MCF 10A (cell line): Measurements from ENCODE around the gene GJA4. TPM values are rescaled to one million over a fixed set of nuclear protein-coding genes. Genes with fewer than 3 reads are reported as not detected.

ENCODE experiments used
- BruUV-seq: library from RNA; stranded (reverse); fragments of 400-500 nt; replicated peaks from 2 replicates; lab custom pipeline; 2021; lab: Mats Ljungman, UMichigan
- CTCF ChIA-PET: fragments of 300-600 bp; sonication (Branson Sonifier 250); formaldehyde crosslinking; extraction: SDS; loops from one replicate; lab custom pipeline; 2021; ENCODE audit warnings: antibody characterized with exemption, inconsistent platforms; lab: Yijun Ruan, JAX
- POLR2A ChIA-PET: fragments of 300-600, 350-650 bp; sonication (Branson Sonifier 250); formaldehyde crosslinking; extraction: SDS; loops from one replicate; lab custom pipeline; 2020; ENCODE audit warnings: antibody characterized with exemption, inconsistent platforms; lab: Yijun Ruan, JAX
- DNase-seq: peaks from one replicate; pipeline ENCODE4 v3.0.0-alpha.2; 2018; ENCODE audit not compliant: unreplicated experiment
- H3K27ac Mint-ChIP-seq: one replicate; pipeline ENCODE4 v1.8.0; 2022; ENCODE audit warnings: mild to moderate bottlenecking, low read depth, mixed read lengths; ENCODE audit not compliant: unreplicated experiment
- H3K27me3 Mint-ChIP-seq: one replicate; pipeline ENCODE4 v1.8.0; 2022; ENCODE audit warnings: mixed read lengths; ENCODE audit not compliant: insufficient read depth, unreplicated experiment
- H3K36me3 Mint-ChIP-seq: one replicate; pipeline ENCODE4 v1.8.0; 2022; ENCODE audit warnings: mild to moderate bottlenecking, moderate library complexity, mixed read lengths; ENCODE audit not compliant: insufficient read depth, unreplicated experiment
- H3K4me1 Mint-ChIP-seq: one replicate; pipeline ENCODE4 v1.8.0; 2022; ENCODE audit warnings: mixed read lengths; ENCODE audit not compliant: insufficient read depth, unreplicated experiment
- H3K4me3 Mint-ChIP-seq: one replicate; pipeline ENCODE4 v1.8.0; 2022; ENCODE audit warnings: mild to moderate bottlenecking, moderate library complexity, mixed read lengths; ENCODE audit not compliant: unreplicated experiment
- H3K9me3 Mint-ChIP-seq: one replicate; pipeline ENCODE4 v1.8.0; 2022; ENCODE audit warnings: mixed read lengths; ENCODE audit not compliant: unreplicated experiment
- intact Hi-C: fragments of 100-400 bp; cut with micrococcal nuclease; formaldehyde crosslinking; loops from 2 replicates; pipeline ENCODE4 v1.14.1; 2022
- total RNA-seq: library from RNA; stranded (reverse); gene quantifications from 2 replicates; pipeline ENCODE4 v1.2.3, GENCODE V29; 2022
- TF ChIP-seq, protein P1 (sequence below): fragments of 200-600 bp; IDR thresholded peaks from one replicate; pipeline ENCODE4 v1.8.0; 2022; ENCODE audit warnings: antibody characterized with exemption, mild to moderate bottlenecking; ENCODE audit not compliant: unreplicated experiment

Gene GJA4
- total RNA-seq, 1 experiment from 2014 or later, result not detected

DNA sequence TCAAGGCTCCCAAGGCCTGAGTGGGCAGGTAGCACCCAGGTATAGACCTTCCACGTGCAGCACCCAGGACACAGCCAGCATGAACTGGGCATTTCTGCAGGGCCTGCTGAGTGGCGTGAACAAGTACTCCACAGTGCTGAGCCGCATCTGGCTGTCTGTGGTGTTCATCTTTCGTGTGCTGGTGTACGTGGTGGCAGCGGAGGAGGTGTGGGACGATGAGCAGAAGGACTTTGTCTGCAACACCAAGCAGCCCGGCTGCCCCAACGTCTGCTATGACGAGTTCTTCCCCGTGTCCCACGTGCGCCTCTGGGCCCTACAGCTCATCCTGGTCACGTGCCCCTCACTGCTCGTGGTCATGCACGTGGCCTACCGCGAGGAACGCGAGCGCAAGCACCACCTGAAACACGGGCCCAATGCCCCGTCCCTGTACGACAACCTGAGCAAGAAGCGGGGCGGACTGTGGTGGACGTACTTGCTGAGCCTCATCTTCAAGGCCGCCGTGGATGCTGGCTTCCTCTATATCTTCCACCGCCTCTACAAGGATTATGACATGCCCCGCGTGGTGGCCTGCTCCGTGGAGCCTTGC lies 31.5 kb upstream of the GJA4 start:
- Mint-ChIP-seq H3K36me3 (no peaks in the 10 kb centered on the region), H3K4me3 (no peak overlapping the region), H3K4me1 (peaks cover 21% of the 10 kb centered on the region), H3K27ac (no peak overlapping the region), H3K27me3 (no peaks in the 10 kb centered on the region), H3K9me3 (no peaks in the 10 kb centered on the region)
- intact Hi-C loops, result no loop called here
- ChIA-PET POLR2A (no interaction called here), CTCF (interaction anchor here (0.6 to 1.8 kb wide), 3 partner anchors 18 to 25 kb away, joined by 3 to 8 read pairs (median 4); no protein-coding TSS in a partner anchor)
- TF ChIP-seq, protein P1, sequence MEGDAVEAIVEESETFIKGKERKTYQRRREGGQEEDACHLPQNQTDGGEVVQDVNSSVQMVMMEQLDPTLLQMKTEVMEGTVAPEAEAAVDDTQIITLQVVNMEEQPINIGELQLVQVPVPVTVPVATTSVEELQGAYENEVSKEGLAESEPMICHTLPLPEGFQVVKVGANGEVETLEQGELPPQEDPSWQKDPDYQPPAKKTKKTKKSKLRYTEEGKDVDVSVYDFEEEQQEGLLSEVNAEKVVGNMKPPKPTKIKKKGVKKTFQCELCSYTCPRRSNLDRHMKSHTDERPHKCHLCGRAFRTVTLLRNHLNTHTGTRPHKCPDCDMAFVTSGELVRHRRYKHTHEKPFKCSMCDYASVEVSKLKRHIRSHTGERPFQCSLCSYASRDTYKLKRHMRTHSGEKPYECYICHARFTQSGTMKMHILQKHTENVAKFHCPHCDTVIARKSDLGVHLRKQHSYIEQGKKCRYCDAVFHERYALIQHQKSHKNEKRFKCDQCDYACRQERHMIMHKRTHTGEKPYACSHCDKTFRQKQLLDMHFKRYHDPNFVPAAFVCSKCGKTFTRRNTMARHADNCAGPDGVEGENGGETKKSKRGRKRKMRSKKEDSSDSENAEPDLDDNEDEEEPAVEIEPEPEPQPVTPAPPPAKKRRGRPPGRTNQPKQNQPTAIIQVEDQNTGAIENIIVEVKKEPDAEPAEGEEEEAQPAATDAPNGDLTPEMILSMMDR, result no peak
- BruUV-seq, result no TSS peak
- no peak for DNase-seq

DNA sequence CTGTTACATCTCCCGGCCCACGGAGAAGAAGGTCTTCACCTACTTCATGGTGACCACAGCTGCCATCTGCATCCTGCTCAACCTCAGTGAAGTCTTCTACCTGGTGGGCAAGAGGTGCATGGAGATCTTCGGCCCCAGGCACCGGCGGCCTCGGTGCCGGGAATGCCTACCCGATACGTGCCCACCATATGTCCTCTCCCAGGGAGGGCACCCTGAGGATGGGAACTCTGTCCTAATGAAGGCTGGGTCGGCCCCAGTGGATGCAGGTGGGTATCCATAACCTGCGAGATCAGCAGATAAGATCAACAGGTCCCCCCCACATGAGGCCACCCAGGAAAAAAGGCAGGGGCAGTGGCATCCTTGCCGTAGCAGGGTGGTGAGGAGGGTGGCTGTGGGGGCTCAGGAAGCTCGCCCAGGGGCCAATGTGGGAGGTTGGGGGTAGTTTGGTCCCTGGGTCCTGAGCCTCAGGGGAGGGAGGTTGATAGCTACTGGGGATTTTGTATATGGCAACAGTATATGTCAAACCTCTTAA lies 31.0 kb upstream of the GJA4 start:
- Mint-ChIP-seq H3K4me3 (no peak overlapping the region), H3K27me3 (no peaks in the 10 kb centered on the region), H3K9me3 (no peaks in the 10 kb centered on the region), H3K36me3 (no peaks in the 10 kb centered on the region), H3K27ac (peak overlapping the region; percentile 5), H3K4me1 (peaks cover 21% of the 10 kb centered on the region)
- ChIA-PET POLR2A (no interaction called here), CTCF (interaction anchor here (0.6 to 1.8 kb wide), 4 partner anchors 19 to 91 kb away, joined by 3 to 8 read pairs (median 4); no protein-coding TSS in a partner anchor)
- no TSS peak for BruUV-seq
- intact Hi-C loops, result no loop called here
- TF ChIP-seq, protein P1, result no peak
- DNase-seq, result no peak

DNA sequence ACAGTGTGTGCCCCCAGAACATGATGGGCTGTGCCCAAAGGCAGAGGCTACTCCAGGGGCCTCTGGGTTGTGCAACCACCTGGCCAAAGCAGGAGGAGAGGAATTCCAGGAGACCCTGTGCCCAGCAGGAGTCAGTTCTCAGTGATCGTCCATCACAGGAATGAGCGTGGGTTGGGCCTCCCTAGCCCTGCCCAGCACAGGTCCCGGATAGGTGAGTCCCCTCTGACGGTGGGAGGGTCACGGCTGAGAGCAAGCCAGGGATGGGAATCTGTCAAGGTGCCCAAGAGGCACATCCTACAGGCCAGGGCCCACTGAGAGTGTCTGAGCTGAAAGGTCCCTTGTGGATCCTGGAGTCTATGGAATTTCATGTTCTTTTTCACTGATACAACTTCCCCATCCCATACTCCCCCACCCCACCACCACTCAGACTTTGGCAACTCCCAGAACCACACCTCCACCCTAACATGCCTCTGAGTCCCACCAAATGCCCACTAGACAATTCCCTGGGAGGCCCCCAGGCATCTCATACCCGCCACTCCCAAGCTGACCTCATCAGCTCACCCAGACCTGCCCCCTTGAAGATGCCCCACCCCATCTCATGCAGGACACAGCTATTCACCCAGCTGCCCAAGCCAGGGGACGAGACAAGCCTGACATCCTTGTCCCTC lies 30.2 kb upstream of the GJA4 start:
- Mint-ChIP-seq H3K27ac (peak overlapping the region; percentile 86), H3K4me3 (no peak overlapping the region), H3K27me3 (no peaks in the 10 kb centered on the region), H3K9me3 (no peaks in the 10 kb centered on the region), H3K36me3 (no peaks in the 10 kb centered on the region), H3K4me1 (peaks cover 16% of the 10 kb centered on the region)
- TF ChIP-seq, protein P1, result no peak
- intact Hi-C loops, result loop anchor here (1.0 kb wide), 2 partner anchors 7 to 18 kb away; partner anchors contain the start of gene GJB5
- CTCF ChIA-PET, result interaction anchor here (0.6 to 1.8 kb wide), 6 partner anchors 8 to 104 kb away, joined by 4 to 8 read pairs (median 4); partner anchors contain the start of gene GJB5
- no peak for DNase-seq
- POLR2A ChIA-PET, result interaction anchor here (0.6 to 1.0 kb wide), 3 partner anchors 24 to 1423 kb away, joined by 3 to 4 read pairs (median 4); partner anchors contain the start of gene SMIM12
- no TSS peak for BruUV-seq
